ENCODE results near the gene CFAP69. TPM values are rescaled to one million over a fixed set of nuclear protein-coding genes. Genes with fewer than 3 reads are reported as not detected.

CFAP69 gene
- total RNA-seq, 3 donors from 2014 or later = 0.20 TPM; not detected in 2

- DNase-seq = no peak
- no peaks in the 10 kb centered on the region for H3K4me1 Mint-ChIP-seq (ENCODE audit: low read depth)
- H3K9me3 Mint-ChIP-seq = no peaks in the 10 kb centered on the region
- no peaks in the 10 kb centered on the region for H3K36me3 Mint-ChIP-seq (ENCODE audit: insufficient read depth)
- H3K4me3 Mint-ChIP-seq = no peak overlapping the region
- H3K27me3 Mint-ChIP-seq (ENCODE audit: low read depth) = no peaks in the 10 kb centered on the region
- no peak for ATAC-seq
These were observed 27.3 kb downstream of the CFAP69 start for GRCh38 chr7:90272242-90272641.

- Mint-ChIP-seq H3K9me3 (no peaks in the 10 kb centered on the region), H3K4me1 (ENCODE audit: low read depth) (no peaks in the 10 kb centered on the region), H3K27me3 (ENCODE audit: low read depth) (no peaks in the 10 kb centered on the region), H3K4me3 (no peak overlapping the region), H3K36me3 (ENCODE audit: insufficient read depth) (no peaks in the 10 kb centered on the region)
- no peak for ATAC-seq
- no peak for DNase-seq
These were observed 29.2 kb downstream of the CFAP69 start for GRCh38 chr7:90274161-90274560.

- no peak for DNase-seq
- Mint-ChIP-seq H3K27me3 (ENCODE audit: low read depth) (no peaks in the 10 kb centered on the region), H3K9me3 (no peaks in the 10 kb centered on the region), H3K4me3 (no peak overlapping the region), H3K36me3 (ENCODE audit: insufficient read depth) (no peaks in the 10 kb centered on the region), H3K4me1 (ENCODE audit: low read depth) (no peaks in the 10 kb centered on the region)
- no peak for ATAC-seq
These were observed 31.2 kb downstream of the CFAP69 start for GRCh38 chr7:90276033-90276728.

GRCh38 chr7:90288154-90288553, 43.2 kb downstream of the CFAP69 start:
- Mint-ChIP-seq H3K4me1 (ENCODE audit: low read depth) (peaks cover 4% of the 10 kb centered on the region), H3K9me3 (no peaks in the 10 kb centered on the region), H3K4me3 (no peak overlapping the region), H3K36me3 (ENCODE audit: insufficient read depth) (peaks cover under 1% of the 10 kb centered on the region), H3K27me3 (ENCODE audit: low read depth) (no peaks in the 10 kb centered on the region)
- DNase-seq = no peak
- no peak for ATAC-seq

GRCh38 chr7:90290244-90291113, 45.5 kb downstream of the CFAP69 start:
- Mint-ChIP-seq H3K4me1 (ENCODE audit: low read depth) (peaks cover 2% of the 10 kb centered on the region), H3K36me3 (ENCODE audit: insufficient read depth) (peaks cover 3% of the 10 kb centered on the region), H3K27me3 (ENCODE audit: low read depth) (peaks cover 2% of the 10 kb centered on the region), H3K9me3 (peaks cover 4% of the 10 kb centered on the region), H3K4me3 (no peak overlapping the region)
- DNase-seq = no peak
- no peak for ATAC-seq

GRCh38 chr7:90298145-90299038, 53.4 kb downstream of the CFAP69 start:
- ATAC-seq = peak; percentile 59 to 75
- H3K27me3 Mint-ChIP-seq (ENCODE audit: low read depth) = peaks cover 5% of the 10 kb centered on the region
- no peak for DNase-seq

GRCh38 chr7:90303241-90303640, 58.3 kb downstream of the CFAP69 start:
- H3K36me3 Mint-ChIP-seq (ENCODE audit: insufficient read depth) = no peaks in the 10 kb centered on the region
- DNase-seq (no peak), ATAC-seq (no peak)
- no peak overlapping the region for H3K4me3 Mint-ChIP-seq
- H3K27me3 Mint-ChIP-seq (ENCODE audit: low read depth) = peaks cover 3% of the 10 kb centered on the region
- no peaks in the 10 kb centered on the region for H3K4me1 Mint-ChIP-seq (ENCODE audit: low read depth)
- H3K9me3 Mint-ChIP-seq = no peaks in the 10 kb centered on the region

More at GRCh38 chr7:90298145-90299038, 53.4 kb downstream of the CFAP69 start:
- Mint-ChIP-seq H3K36me3 (ENCODE audit: insufficient read depth) (peaks cover under 1% of the 10 kb centered on the region), H3K4me3 (no peak overlapping the region), H3K4me1 (ENCODE audit: low read depth) (no peaks in the 10 kb centered on the region), H3K9me3 (peaks cover 2% of the 10 kb centered on the region)

- DNase-seq = no peak
- Mint-ChIP-seq H3K4me1 (ENCODE audit: low read depth) (no peaks in the 10 kb centered on the region), H3K4me3 (no peak overlapping the region), H3K36me3 (ENCODE audit: insufficient read depth) (no peaks in the 10 kb centered on the region), H3K27me3 (ENCODE audit: low read depth) (peaks cover 5% of the 10 kb centered on the region), H3K9me3 (no peaks in the 10 kb centered on the region)
- ATAC-seq = no peak
These were observed 64.9 kb downstream of the CFAP69 start for GRCh38 chr7:90309872-90310271.

GRCh38 chr7:90311175-90311574, 66.2 kb downstream of the CFAP69 start:
- ATAC-seq (no peak), DNase-seq (no peak)
- no peaks in the 10 kb centered on the region for H3K4me1 Mint-ChIP-seq (ENCODE audit: low read depth)
- H3K36me3 Mint-ChIP-seq (ENCODE audit: insufficient read depth) = no peaks in the 10 kb centered on the region
- H3K27me3 Mint-ChIP-seq (ENCODE audit: low read depth) = peaks cover 10% of the 10 kb centered on the region
- H3K4me3 Mint-ChIP-seq = no peak overlapping the region
- H3K9me3 Mint-ChIP-seq = no peaks in the 10 kb centered on the region

- Mint-ChIP-seq H3K36me3 (ENCODE audit: insufficient read depth) (no peaks in the 10 kb centered on the region), H3K4me1 (ENCODE audit: low read depth) (no peaks in the 10 kb centered on the region), H3K27me3 (ENCODE audit: low read depth) (peaks cover 17% of the 10 kb centered on the region), H3K4me3 (no peak overlapping the region), H3K9me3 (no peaks in the 10 kb centered on the region)
- no peak for DNase-seq
- ATAC-seq = no peak
These were observed 67.8 kb downstream of the CFAP69 start for GRCh38 chr7:90312745-90313144.

- peaks cover 21% of the 10 kb centered on the region for H3K27me3 Mint-ChIP-seq (ENCODE audit: low read depth)
- H3K4me3 Mint-ChIP-seq = no peak overlapping the region
These were observed 68.9 kb downstream of the CFAP69 start for GRCh38 chr7:90313907-90314306.

GRCh38 chr7:90320014-90320413, 75.0 kb downstream of the CFAP69 start:
- H3K4me1 Mint-ChIP-seq (ENCODE audit: low read depth) = peaks cover 7% of the 10 kb centered on the region
- DNase-seq = no peak
- H3K9me3 Mint-ChIP-seq = no peaks in the 10 kb centered on the region
- H3K36me3 Mint-ChIP-seq (ENCODE audit: insufficient read depth) = no peaks in the 10 kb centered on the region
- H3K4me3 Mint-ChIP-seq = no peak overlapping the region
- ATAC-seq = no peak
- H3K27me3 Mint-ChIP-seq (ENCODE audit: low read depth) = peaks cover 63% of the 10 kb centered on the region

More at GRCh38 chr7:90313907-90314306, 68.9 kb downstream of the CFAP69 start:
- no peak for ATAC-seq
- Mint-ChIP-seq H3K9me3 (no peaks in the 10 kb centered on the region), H3K4me1 (ENCODE audit: low read depth) (no peaks in the 10 kb centered on the region), H3K36me3 (ENCODE audit: insufficient read depth) (no peaks in the 10 kb centered on the region)
- DNase-seq = no peak

- Mint-ChIP-seq H3K4me3 (no peak overlapping the region), H3K27me3 (ENCODE audit: low read depth) (peaks cover 59% of the 10 kb centered on the region), H3K36me3 (ENCODE audit: insufficient read depth) (no peaks in the 10 kb centered on the region), H3K9me3 (no peaks in the 10 kb centered on the region), H3K4me1 (ENCODE audit: low read depth) (peaks cover 7% of the 10 kb centered on the region)
- no peak for DNase-seq
- ATAC-seq = no peak
These were observed 75.4 kb downstream of the CFAP69 start for GRCh38 chr7:90320418-90320800.
